ENCODE measurements around the gene FNDC7.
"Not testable (repeated sequence)": the region's sequence is repeated elsewhere in the genome, so short reads cannot be mapped to it uniquely, and the experiment has no call there.

Gene FNDC7

DNA sequence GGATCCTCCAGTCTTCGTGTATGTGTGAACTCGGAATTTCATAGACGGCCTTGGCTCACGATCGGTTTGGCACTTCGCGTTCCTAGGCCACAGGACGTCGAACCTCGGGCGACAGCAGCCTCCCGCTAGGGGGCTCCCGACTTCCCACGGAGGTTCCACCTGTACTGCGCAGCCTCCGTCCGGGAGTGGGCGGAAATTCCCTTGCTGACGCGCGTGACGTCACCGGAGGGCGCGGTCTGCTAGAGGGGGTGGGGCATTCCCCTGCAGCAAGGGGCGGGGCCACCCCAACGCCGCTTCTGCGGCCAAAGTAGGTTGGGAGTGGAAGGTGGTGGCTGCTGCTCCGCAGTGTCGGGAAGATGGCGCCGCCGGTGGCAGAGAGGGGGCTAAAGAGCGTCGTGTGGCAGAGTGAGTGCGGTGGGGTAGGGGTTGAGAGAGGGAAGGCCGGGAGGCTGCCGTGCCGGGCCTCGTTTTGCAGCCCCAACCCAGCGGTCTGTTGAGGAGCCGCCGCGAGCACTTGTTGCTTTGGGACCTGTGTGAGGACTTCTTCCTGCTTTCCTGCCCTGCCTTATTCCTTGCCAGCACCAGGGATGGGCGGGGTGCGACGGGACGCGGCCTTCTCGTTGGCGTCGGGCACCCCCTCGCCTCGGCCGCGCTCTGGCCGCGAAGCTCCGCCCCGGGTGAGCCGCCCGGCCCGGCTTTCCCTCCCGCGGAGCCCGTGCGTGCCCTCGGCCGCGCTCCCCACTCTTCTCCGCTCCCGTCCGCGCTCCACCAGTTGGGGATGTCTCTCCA, 33.9 kb downstream of the FNDC7 start, which contains the start of gene STXBP3:
STXBP3 (plus strand) TSS at position 293 of the 789 bp plus-strand sequence; CDS start at position 357, 64 bp downstream.
- DNase-seq, result peak; percentile 100

DNA sequence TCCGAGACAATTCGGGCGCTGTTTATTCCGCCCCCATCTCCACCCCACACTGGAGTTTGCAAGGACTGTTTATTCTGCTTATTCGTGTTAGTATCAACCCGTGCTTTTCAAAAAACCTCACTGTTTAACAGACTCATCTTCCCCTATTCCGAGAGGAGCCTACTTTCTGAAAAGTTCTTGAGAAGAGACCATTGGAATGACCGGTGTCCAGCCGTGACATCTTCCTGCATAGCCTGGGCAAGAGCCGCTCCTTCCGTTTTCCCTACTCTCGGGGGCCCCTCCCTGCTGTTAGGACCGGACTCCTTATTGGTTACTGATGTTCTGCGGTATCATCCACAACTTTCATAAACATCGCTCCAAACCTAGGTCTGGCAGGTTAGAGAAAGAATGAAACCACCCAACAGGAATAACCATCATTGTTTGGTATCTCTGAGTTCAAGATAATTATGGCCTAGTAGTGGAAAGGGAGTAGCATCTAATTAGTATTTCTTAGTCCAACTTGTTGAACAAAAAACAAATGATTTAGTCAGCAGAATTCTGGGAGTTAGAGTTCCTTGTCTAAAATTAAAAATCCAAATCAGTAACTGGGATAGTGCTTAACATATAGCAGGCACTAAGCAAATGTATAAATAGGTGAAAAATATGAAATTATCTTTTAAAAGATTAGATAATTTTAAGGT, 34.6 kb downstream of the FNDC7 start:
- peak; percentile 35 to 56 for DNase-seq

DNA sequence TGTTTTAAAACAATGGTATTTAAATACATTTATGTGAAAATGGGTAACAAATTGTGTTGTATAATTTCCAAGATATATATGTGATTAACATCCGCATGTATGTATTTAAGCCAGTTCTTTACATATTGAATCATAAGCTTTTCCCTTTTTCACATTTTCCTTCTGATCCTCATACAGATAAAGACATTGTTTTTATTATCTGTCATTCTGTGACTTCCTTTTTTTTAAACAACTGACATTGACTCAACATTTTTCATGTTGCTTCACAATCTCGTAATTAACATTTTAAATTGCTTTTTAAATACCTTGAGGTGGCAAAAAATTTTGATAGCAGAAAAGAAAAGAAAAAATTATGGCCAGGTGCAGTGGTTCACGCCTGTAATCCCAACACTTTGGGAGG, 35.2 kb downstream of the FNDC7 start:
- DNase-seq, result no peak

DNA sequence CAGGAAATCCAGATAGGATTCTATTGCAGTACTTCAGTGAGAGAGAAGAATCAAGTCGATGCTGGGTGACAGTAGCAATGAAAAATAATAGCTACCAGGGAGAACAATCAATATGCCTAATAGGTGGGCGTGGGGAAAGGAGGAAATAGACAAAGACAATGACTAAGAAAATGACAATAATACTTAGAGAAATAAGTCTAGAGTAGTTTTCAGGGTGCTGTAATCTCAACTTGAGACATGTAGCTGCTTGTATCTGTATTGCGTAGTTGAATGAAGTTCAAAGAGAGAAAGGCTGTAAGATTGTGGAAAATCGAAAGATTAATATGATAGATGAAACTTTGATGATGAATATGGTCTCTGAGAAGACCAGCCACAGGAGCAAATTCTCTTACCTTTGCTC, 36.4 kb downstream of the FNDC7 start:
- DNase-seq, result no peak

DNA sequence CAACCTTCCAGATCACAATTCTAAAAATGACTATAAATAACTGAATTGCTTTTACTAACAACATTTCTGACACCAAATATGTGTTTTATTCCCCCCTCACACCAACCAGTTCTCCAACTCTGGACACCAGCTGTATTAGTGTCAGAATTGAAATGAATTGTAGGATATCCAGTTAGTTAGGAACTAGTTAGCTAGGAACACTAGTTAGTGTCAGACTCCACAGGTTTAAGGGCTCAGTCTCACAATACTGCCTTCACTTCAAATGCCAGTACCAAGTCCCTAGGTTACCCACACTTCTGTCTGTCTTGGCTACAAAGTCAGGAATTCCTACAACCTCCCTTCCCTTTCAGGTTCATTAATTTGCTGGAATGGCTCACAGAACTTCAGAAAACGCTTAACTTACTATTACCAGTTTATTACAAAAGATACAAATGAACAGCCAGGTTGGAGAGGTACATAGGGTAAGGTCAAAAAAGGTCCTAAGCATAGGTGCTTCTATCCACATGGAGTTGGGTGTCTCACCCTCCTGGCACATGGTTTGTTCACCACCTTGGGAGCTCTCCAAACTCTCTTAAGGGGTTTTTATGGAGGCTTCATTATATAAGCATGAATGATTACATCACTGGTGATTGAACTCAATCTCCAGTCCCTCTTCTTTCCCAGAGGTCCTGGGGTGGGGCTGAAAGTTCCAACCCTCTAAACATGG, 37.9 kb downstream of the FNDC7 start:
- DNase-seq, result no peak

DNA sequence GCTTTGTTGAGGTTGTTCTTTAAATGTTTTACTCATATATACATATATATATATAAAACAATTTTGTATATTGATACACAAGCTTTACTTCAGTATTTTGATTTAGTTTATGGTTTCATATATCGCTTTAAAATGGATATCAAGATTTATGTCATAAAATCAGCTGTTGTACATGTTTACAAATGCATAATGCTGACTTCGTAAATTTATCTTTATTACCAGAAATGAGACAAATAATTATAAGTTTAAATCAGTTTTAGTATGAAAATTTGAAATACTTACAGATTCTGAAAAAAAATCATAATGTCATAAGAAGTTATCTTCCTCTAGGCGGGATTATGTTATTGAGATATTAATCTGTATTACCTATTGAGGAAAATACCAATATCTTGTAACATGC, 40.7 kb downstream of the FNDC7 start:
- DNase-seq, result no peak

DNA sequence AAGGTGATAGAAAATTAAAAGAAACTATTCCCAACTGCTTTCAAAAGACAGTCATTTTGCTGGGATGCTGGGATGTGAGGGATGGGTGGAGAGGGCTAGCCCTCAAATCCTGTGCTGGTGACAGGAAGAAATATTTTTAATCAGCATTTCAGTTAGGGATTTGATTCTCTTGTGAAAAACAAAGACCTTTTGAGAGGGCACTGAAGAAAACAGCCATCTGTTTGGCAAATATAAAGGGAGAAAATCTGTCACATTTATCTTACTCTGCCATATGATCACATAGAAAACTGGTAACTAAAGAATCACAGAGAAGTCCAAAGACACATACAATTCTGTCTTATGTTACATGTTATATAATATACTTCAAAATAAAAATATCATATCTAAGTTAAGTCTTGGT, 46.1 kb downstream of the FNDC7 start:
- DNase-seq, result no peak

DNA sequence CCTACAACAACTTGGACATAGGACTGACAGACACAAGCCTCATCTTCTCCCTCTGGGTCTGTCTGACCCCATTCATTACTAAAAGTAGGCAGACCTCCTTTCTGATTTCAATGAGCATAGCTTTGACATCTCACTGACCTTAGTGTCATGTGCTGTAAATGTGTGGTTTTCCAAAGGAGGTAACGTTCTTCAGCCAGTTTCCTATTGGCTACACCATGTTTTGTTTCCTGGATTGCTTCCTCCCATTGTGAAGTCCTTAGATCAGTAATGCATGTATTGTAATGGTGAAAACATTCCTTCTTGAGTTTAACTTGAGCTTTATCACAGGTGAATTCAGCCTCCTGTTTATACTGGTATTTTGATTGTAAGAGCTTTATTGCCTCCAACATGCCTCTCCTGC, 54.4 kb downstream of the FNDC7 start:
- DNase-seq, result no peak

DNA sequence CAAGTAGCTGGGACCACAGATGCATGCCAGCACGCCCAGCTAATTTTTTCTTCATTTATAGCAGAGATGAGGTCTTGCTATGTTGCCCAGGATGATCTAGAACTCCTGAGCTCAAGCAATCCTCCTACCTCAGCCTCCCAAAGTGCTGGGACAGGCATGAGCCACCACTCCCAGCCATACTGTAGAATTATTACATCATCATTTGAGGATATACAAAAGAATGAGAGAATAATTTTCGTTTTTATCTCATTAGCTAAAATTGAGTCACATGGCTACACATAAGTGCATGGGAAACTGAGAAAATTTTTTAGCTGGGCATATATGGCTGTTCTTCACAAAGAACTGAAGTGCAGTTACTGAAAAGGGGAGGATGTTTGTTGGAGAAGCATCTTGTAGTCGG, 55.0 kb downstream of the FNDC7 start:
- DNase-seq, result no peak

DNA sequence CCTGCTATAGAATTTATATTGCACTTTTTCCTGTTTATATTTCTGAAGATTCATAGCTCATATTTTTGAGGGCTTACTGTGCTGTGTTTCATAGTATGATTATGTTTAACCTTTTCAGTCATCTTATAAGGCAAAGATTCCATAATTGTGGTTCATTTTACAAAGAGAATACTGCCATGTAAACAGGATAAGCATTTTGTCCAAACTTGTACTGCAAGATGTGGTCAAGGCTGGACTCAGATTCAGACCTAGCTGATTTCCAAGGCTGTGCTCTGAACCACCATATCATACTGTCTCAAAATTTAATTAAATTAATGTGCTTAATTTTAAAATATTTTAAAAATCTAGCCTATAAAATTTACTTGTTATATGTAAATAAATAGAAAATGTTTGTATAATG, 65.1 kb downstream of the FNDC7 start:
- no peak for DNase-seq

DNA sequence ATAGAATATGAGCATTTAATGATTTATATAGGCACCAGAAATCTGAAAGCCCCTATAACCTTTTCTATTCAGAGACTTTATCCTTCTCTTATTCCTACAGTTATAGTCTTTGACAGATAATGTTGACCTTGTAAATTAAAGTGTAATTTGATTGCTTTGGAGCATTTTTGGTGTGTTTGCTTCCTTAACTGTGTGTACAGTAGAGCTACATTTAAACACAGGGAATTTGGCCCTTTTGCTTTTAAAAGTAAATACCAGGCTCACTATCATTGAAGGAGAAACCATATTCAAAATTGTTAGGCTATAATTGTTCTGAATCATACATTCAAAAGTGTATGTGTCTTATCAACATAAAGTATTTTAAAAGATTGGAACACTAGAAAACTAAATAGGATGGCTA, 66.7 kb downstream of the FNDC7 start:
- DNase-seq, result no peak

DNA sequence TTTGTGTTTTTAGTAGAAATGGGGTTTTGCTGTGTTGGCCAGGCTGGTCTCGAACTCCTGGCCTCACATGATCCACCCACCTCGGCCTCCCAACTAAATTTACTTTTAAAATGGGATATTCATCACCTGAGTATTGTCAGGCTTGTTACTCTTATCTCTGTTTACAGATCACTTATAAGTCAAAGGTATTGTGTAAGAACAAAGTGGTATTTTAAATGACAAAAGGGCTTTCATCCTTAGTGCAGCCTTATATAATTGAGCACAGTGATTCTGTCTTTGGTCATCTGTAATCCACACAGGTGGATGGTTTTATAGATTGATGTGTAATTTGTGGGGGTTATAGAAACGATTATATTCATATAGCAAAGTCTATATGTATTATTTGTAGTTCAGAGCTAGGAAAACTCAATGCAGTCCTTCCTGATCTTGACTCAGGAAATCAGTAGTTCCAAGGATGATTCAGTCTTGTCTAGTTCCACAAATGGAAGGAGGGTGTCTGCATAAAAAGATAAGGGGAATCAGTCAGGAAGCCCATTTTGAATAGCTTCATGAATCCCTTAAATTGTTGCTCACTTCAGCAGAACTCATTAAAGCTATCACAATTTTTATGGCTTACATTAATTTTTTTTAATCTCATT, 68.3 kb downstream of the FNDC7 start:
- DNase-seq, result no peak

DNA sequence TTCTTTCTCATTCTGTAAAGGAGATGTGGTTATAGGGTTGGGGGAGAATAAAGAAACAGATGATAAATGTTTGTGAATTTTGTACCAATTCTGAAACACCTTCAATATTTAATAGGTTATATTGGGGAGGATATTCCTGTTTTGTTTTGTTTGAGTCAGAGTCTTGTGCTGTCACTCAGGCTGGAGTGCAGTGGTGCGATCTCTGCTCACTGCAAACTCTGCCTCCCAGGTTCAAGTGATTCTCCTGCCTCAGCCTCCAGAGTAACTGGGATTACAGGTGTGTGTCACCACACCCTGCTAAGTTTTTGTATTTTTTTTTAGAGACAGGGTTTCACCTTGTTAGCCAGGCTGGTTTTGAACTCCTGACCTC, 68.9 kb downstream of the FNDC7 start:
- DNase-seq, result not testable (repeated sequence)

DNA sequence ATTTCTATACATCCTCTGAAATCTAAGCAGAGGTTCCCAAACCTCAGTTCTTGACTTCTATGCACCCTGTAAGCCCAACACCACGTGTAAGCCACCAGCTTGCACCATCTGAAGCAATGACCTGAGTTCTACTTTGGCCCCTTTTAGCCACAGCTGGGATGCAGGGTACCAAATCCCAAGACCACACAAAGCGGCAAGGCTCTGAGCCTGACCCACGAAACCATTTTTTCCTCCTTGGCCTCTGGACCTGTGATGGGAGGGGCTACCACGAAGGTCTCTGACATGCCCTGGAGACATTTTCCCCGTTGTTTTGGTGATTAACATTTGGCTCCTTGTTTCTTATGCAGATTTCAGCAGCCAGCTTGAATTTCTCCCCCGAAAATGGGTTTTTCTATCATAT, 72.6 kb downstream of the FNDC7 start:
- no peak for DNase-seq

DNA sequence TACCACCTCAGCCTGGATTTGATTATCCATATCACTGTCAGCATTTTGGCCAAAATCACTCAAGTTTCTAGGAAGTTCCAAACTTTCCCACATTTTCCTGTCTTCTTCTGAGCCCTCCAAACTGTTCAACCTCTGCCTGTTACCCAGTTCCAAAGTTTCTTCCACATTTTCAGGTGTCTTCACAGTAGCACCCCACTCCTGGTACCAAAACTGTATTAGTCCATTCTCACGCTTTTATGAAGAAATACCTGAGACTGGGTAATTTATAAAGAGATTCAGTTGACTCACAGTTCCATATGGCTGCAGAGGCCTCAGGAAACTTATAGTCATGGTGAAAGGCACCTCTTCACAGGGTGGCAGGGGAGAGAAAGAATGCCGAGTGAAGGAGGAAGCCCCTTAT, 73.2 kb downstream of the FNDC7 start:
- no peak for DNase-seq

DNA sequence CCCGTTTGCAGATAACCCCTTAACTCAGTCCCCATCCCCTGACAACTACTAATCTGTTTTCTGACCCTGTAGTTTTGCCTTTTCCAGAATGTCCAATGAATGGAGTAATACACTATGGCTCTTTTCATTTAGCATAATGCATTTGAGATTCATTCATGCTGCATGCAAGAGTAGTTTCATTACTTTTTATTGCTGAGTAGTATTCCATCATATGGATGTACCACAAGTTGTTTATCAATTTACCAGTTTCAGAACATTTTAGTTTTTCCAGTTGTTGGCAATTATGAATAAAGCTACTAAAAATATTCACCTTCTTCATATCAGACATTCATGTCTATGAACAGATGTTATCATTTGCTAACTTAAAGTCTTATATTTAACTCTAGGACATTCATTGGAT, 79.1 kb downstream of the FNDC7 start:
- no peak for DNase-seq

Data from activated T-cell treated with anti-CD3 and anti-CD28 coated beads, Interleukin-2, amount 50 U/mL, for 48 hours (primary cell).